Measurements from ENCODE around the gene TRPM5.

GRCh38 chr11:2451336-2451735, 7.0 kb upstream of the TRPM5 start:
- TF ChIP-seq BRCA1 (IDR thresholded peaks at IDR 0.05) (no peak), BRCA1 (CRISPR knock-in tag; IDR thresholded peaks at IDR 0.05) (no peak), ZNF282 (CRISPR knock-in tag; IDR thresholded peaks at IDR 0.05) (no peak), ZNF3 (CRISPR knock-in tag; IDR thresholded peaks at IDR 0.05) (no peak), ZFX (CRISPR knock-in tag; IDR thresholded peaks at IDR 0.05) (no peak)
- TF ChIP-seq, protein P1, sequence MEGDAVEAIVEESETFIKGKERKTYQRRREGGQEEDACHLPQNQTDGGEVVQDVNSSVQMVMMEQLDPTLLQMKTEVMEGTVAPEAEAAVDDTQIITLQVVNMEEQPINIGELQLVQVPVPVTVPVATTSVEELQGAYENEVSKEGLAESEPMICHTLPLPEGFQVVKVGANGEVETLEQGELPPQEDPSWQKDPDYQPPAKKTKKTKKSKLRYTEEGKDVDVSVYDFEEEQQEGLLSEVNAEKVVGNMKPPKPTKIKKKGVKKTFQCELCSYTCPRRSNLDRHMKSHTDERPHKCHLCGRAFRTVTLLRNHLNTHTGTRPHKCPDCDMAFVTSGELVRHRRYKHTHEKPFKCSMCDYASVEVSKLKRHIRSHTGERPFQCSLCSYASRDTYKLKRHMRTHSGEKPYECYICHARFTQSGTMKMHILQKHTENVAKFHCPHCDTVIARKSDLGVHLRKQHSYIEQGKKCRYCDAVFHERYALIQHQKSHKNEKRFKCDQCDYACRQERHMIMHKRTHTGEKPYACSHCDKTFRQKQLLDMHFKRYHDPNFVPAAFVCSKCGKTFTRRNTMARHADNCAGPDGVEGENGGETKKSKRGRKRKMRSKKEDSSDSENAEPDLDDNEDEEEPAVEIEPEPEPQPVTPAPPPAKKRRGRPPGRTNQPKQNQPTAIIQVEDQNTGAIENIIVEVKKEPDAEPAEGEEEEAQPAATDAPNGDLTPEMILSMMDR (IDR thresholded peaks at IDR 0.05 in 2 of 3, conservative IDR thresholded peaks at IDR 0.05 in 1 of 3; ENCODE audit: insufficient read depth in 2 of 3, low read depth in 1 of 3, low read length in 3 of 3), result no peak

All from K562 (cell line).